Keratinocyte (primary cell): ENCODE results near the gene RNF115. TPM values are rescaled to one million over a fixed set of nuclear protein-coding genes. Genes with fewer than 3 reads are reported as not detected.

Source experiments
- DNase-seq: peaks from one replicate; pipeline ENCODE4 v3.0.0-alpha.2; 2011; ENCODE audit warnings: low read depth, missing footprints, low spot score
- FAIRE-seq: peaks from 2 replicates; lab custom pipeline; 2011; peaks lifted over from hg19 to GRCh38; lab: Jason Lieb, UNC
- H2AFZ ChIP-seq: 2 replicates; pipeline ENCODE4 v1.6.0; 2012; ENCODE audit warnings: low read length, control low read depth, inconsistent platforms; ENCODE audit not compliant: control insufficient read depth
- H3K27ac ChIP-seq: 2 replicates; pipeline ENCODE4 v1.5.1; 2011; ENCODE audit warnings: low read length; ENCODE audit not compliant: control insufficient read depth, insufficient read depth
- H3K27me3 ChIP-seq: 3 replicates; pipeline ENCODE4 v1.6.0; 2011; ENCODE audit warnings: low read length; ENCODE audit not compliant: control insufficient read depth, insufficient read depth; ENCODE audit errors: extremely low read depth
- H3K36me3 ChIP-seq, 2 experiments: 2 replicates in 1 of 2; 3 replicates in 1 of 2; pipeline ENCODE4 v1.5.1; 2011; ENCODE audit warnings: low read length in 2 of 2, mild to moderate bottlenecking in 1 of 2; ENCODE audit not compliant: control insufficient read depth in 2 of 2, insufficient read depth in 2 of 2; ENCODE audit errors: extremely low read depth in 1 of 2
- H3K4me1 ChIP-seq: 3 replicates; pipeline ENCODE4 v1.5.1; 2011; ENCODE audit warnings: low read length; ENCODE audit not compliant: control insufficient read depth, insufficient read depth; ENCODE audit errors: extremely low read depth
- H3K4me2 ChIP-seq: 3 replicates; pipeline ENCODE4 v1.6.0; 2011; ENCODE audit warnings: low read depth, low read length; ENCODE audit not compliant: control insufficient read depth, insufficient read depth; ENCODE audit errors: extremely low read depth
- H3K4me3 ChIP-seq, 3 experiments: fragments of 200-600 bp in 1 of 3; sonication (generic) in 1 of 3; 2 replicates in 2 of 3; 3 replicates in 1 of 3; pipeline ENCODE4 v1.5.1; 2011 to 2016; ENCODE audit warnings: low read length in 3 of 3, mild to moderate bottlenecking in 3 of 3, control low read depth in 2 of 3, inconsistent platforms in 1 of 3, low read depth in 1 of 3, mixed read lengths in 1 of 3, mixed run types in 1 of 3, moderate library complexity in 1 of 3; ENCODE audit not compliant: control insufficient read depth in 2 of 3, insufficient read depth in 2 of 3; ENCODE audit errors: extremely low read depth in 1 of 3
- H3K79me2 ChIP-seq: 2 replicates; pipeline ENCODE4 v1.6.0; 2012; ENCODE audit warnings: low read length; ENCODE audit not compliant: control insufficient read depth, insufficient read depth
- H3K9ac ChIP-seq: 3 replicates; pipeline ENCODE4 v1.6.0; 2011; ENCODE audit warnings: low read length; ENCODE audit not compliant: control insufficient read depth, insufficient read depth; ENCODE audit errors: extremely low read depth
- H3K9me1 ChIP-seq: 3 replicates; pipeline ENCODE4 v1.6.0; 2011; ENCODE audit warnings: low read length; ENCODE audit not compliant: control insufficient read depth, insufficient read depth; ENCODE audit errors: extremely low read depth
- H3K9me3 ChIP-seq: 2 replicates; pipeline ENCODE4 v1.5.1; 2012; ENCODE audit warnings: low read depth, low read length; ENCODE audit not compliant: control insufficient read depth
- H4K20me1 ChIP-seq: 3 replicates; pipeline ENCODE4 v1.6.0; 2011; ENCODE audit warnings: low read length; ENCODE audit not compliant: control insufficient read depth, insufficient read depth; ENCODE audit errors: extremely low read depth
- CTCF ChIP-seq, 3 experiments: IDR thresholded peaks in 1 of 3; conservative IDR thresholded peaks in 1 of 3; optimal IDR thresholded peaks in 1 of 3; 2 replicates in 2 of 3; 3 replicates in 1 of 3; pipeline versions ENCODE3 to v1.5.1; 2011; ENCODE audit warnings: low read length in 3 of 3, mild to moderate bottlenecking in 3 of 3, moderate library complexity in 2 of 3, control low read depth in 1 of 3, inconsistent platforms in 1 of 3; ENCODE audit not compliant: insufficient read depth in 2 of 3; ENCODE audit errors: extremely low read depth in 1 of 3
- EZH2 ChIP-seq: IDR thresholded peaks from one replicate; pipeline ENCODE4 v1.6.1; 2012; ENCODE audit warnings: inconsistent platforms, mild to moderate bottlenecking, low read length, moderate library complexity
- dilution Hi-C: fragments of 300-500 bp; cut with MboI; formaldehyde crosslinking; loops from one replicate; pipeline ENCODE4 v1.7.0; 2020; ENCODE audit warnings: low sequenced_read_pairs; ENCODE audit not compliant: extremely low pct_ligation_motif_present
- polyA plus RNA-seq, 5 experiments: library from polyadenylated mRNA; depleted of rRNA in 3 of 5; stranded (reverse) in 3 of 5; stranded (forward) in 1 of 5; unstranded in 1 of 5; fragments of >200 nt; gene quantifications; 1 replicate in 1 of 5; 2 replicates in 3 of 5; 3 replicates in 1 of 5; pipeline versions ENCODE4 v1.2.1 to v1.2.3, GENCODE V29; 2011 to 2012; ENCODE audit warnings: missing spikeins in 2 of 5, low read depth in 1 of 5, low replicate concordance in 1 of 5

RNF115 gene
- polyA plus RNA-seq, 1 donor (not counting 4 experiments of a cell fraction or from before 2014, with no cell fraction given) = 10.1 TPM

GRCh38 chr1:145796753-145797152, 27.1 kb downstream of the RNF115 start:
- TF ChIP-seq CTCF (optimal IDR thresholded peaks at IDR 0.05 in 1 of 3, IDR thresholded peaks at IDR 0.05 in 1 of 3, conservative IDR thresholded peaks at IDR 0.05 in 1 of 3; ENCODE audit: extremely low read depth in 1 of 3, insufficient read depth in 2 of 3, low read length in 3 of 3) = no peak
- no peak overlapping the region for H2AFZ ChIP-seq
- no peaks in the 10 kb centered on the region for H3K9me1 ChIP-seq
- no peak overlapping the region for H3K9ac ChIP-seq
- no peaks in the 10 kb centered on the region for H3K36me3 ChIP-seq
- no peak for FAIRE-seq
- dilution Hi-C loops = no loop called here
- H3K4me1 ChIP-seq = peaks cover 14% of the 10 kb centered on the region
- no peak for DNase-seq
- H3K27ac ChIP-seq = no peak overlapping the region
- H3K27me3 ChIP-seq = no peaks in the 10 kb centered on the region
- H3K4me2 ChIP-seq = no peak overlapping the region
- H4K20me1 ChIP-seq = no peaks in the 10 kb centered on the region
- peaks cover 8% of the 10 kb centered on the region for H3K79me2 ChIP-seq
- no peak overlapping the region for H3K4me3 ChIP-seq
- peaks cover 4% of the 10 kb centered on the region for H3K9me3 ChIP-seq

- no peak overlapping the region for H3K4me3 ChIP-seq
- peaks cover 4% of the 10 kb centered on the region for H3K9me3 ChIP-seq
- H3K36me3 ChIP-seq = no peaks in the 10 kb centered on the region
- no peak for DNase-seq
- H4K20me1 ChIP-seq = no peaks in the 10 kb centered on the region
- no peak overlapping the region for H3K9ac ChIP-seq
- peaks cover 3% of the 10 kb centered on the region for H3K4me1 ChIP-seq
- H3K4me2 ChIP-seq = no peak overlapping the region
- no peak overlapping the region for H3K27ac ChIP-seq
- no peak overlapping the region for H2AFZ ChIP-seq
- dilution Hi-C loops = no loop called here
- H3K9me1 ChIP-seq = no peaks in the 10 kb centered on the region
- peaks cover 4% of the 10 kb centered on the region for H3K79me2 ChIP-seq
- H3K27me3 ChIP-seq = no peaks in the 10 kb centered on the region
- TF ChIP-seq CTCF (optimal IDR thresholded peaks at IDR 0.05 in 1 of 3, IDR thresholded peaks at IDR 0.05 in 1 of 3, conservative IDR thresholded peaks at IDR 0.05 in 1 of 3; ENCODE audit: extremely low read depth in 1 of 3, insufficient read depth in 2 of 3, low read length in 3 of 3) = no peak
- TF ChIP-seq EZH2 = no peak
- FAIRE-seq = no peak
These were observed 28.5 kb downstream of the RNF115 start for GRCh38 chr1:145795257-145795881.
